HepG2 (cell line): ENCODE results near the gene HDAC5. TPM values are rescaled to one million over a fixed set of nuclear protein-coding genes. Genes with fewer than 3 reads are reported as not detected.

Experiments used
- CENPX ChIP-seq: sonication (generic); formaldehyde crosslinking; IDR thresholded peaks from 2 replicates; pipeline ENCODE4 v1.9.0; 2021; ENCODE audit warnings: mild to moderate bottlenecking, missing genetic modification reagents, moderate library complexity
- EP300 ChIP-seq, 3 experiments: sonication (generic) in 1 of 3; formaldehyde crosslinking in 1 of 3; IDR thresholded peaks; 2 replicates each; pipeline versions ENCODE4 v1.5.1 to v1.6.1; 2011 to 2020; ENCODE audit warnings: low read depth in 2 of 3, low read length in 2 of 3, borderline replicate concordance in 1 of 3, improper control_type of control experiment in 1 of 3, mild to moderate bottlenecking in 1 of 3, missing genetic modification reagents in 1 of 3, moderate library complexity in 1 of 3
- HIVEP1 ChIP-seq: sonication (generic); formaldehyde crosslinking; IDR thresholded peaks from 2 replicates; pipeline ENCODE4 v1.4.0; 2020; ENCODE audit warnings: mild to moderate bottlenecking, missing genetic modification reagents
- PCBP2 ChIP-seq: fragments of 200-400 bp; formaldehyde crosslinking; optimal IDR thresholded peaks from 2 replicates; pipeline ENCODE3; 2018; ENCODE audit warnings: low read length, low read depth; ENCODE audit not compliant: poor library complexity, severe bottlenecking
- SIX4 ChIP-seq: sonication (generic); formaldehyde crosslinking; IDR thresholded peaks from 2 replicates; pipeline ENCODE4 v1.4.0; 2020; ENCODE audit warnings: missing genetic modification reagents
- ZBTB8A ChIP-seq: sonication (generic); formaldehyde crosslinking; IDR thresholded peaks from 2 replicates; pipeline ENCODE4 v1.4.0; 2020; ENCODE audit warnings: mild to moderate bottlenecking, low read depth, missing genetic modification reagents, borderline replicate concordance
- ZMAT3 ChIP-seq: sonication (generic); formaldehyde crosslinking; conservative IDR thresholded peaks from 2 replicates; pipeline ENCODE4 v1.7.0; 2021; ENCODE audit warnings: missing genetic modification reagents
- ZNF337 ChIP-seq: sonication (generic); formaldehyde crosslinking; IDR thresholded peaks from 2 replicates; pipeline ENCODE4 v1.5.1; 2020; ENCODE audit warnings: missing genetic modification reagents, low read depth, mild to moderate bottlenecking, borderline replicate concordance
- ZNF354B ChIP-seq: sonication (generic); formaldehyde crosslinking; IDR thresholded peaks from 2 replicates; pipeline ENCODE4 v1.8.0; 2022; ENCODE audit warnings: mild to moderate bottlenecking, missing genetic modification reagents
- ZNF382 ChIP-seq: sonication (generic); formaldehyde crosslinking; IDR thresholded peaks from 2 replicates; pipeline ENCODE4 v1.5.0; 2020; ENCODE audit warnings: missing genetic modification reagents, mild to moderate bottlenecking, borderline replicate concordance
- ZNF552 ChIP-seq: sonication (generic); formaldehyde crosslinking; IDR thresholded peaks from 2 replicates; pipeline ENCODE4 v1.9.0; 2022; ENCODE audit warnings: missing genetic modification reagents, mild to moderate bottlenecking, borderline replicate concordance
- ZNF558 ChIP-seq: sonication (generic); formaldehyde crosslinking; IDR thresholded peaks from 2 replicates; pipeline ENCODE4 v1.9.0; 2022; ENCODE audit warnings: mild to moderate bottlenecking, missing genetic modification reagents, borderline replicate concordance
- ZNF567 ChIP-seq: sonication (generic); formaldehyde crosslinking; IDR thresholded peaks from 2 replicates; pipeline ENCODE4 v1.8.1; 2023; ENCODE audit warnings: mild to moderate bottlenecking, missing genetic modification reagents, borderline replicate concordance
- ZNF598 ChIP-seq: sonication (generic); formaldehyde crosslinking; IDR thresholded peaks from 2 replicates; pipeline ENCODE4 v1.5.1; 2020; ENCODE audit warnings: mild to moderate bottlenecking, missing genetic modification reagents, borderline replicate concordance
- polyA plus RNA-seq, 8 experiments: library from polyadenylated mRNA; depleted of rRNA in 3 of 8; stranded (reverse) in 7 of 8; unstranded in 1 of 8; fragments of >200 nt; fragmentation: Illumina TruSeq in 4 of 8; extraction: Trizol in 4 of 8; gene quantifications; 2 replicates each; pipeline versions ENCODE4 v1.2.1 to v1.2.3, GENCODE V29; 2011 to 2016; ENCODE audit warnings: low read depth in 4 of 8, missing spikeins in 1 of 8, mixed read lengths in 1 of 8; ENCODE audit not compliant: insufficient read depth in 1 of 8
- total RNA-seq, 5 experiments: library from RNA; depleted of rRNA; stranded (reverse); fragments of >200 nt; fragmentation: Illumina TruSeq; extraction: Trizol; gene quantifications; 2 replicates each; pipeline ENCODE4 v1.2.3, GENCODE V29; 2016; ENCODE audit warnings: low read depth in 1 of 5
- TF ChIP-seq, protein P1 (sequence below): sonication (generic); formaldehyde crosslinking; IDR thresholded peaks from 2 replicates; pipeline ENCODE4 v1.8.1; 2023; ENCODE audit warnings: mild to moderate bottlenecking, moderate library complexity, missing genetic modification reagents
- TF ChIP-seq, protein P2 (sequence below): IDR thresholded peaks from 2 replicates; pipeline ENCODE4 v1.6.1; 2016; ENCODE audit warnings: missing compliant biosample characterization, missing genetic modification reagents, borderline replicate concordance
- TF ChIP-seq, protein P3 (sequence below): sonication (generic); formaldehyde crosslinking; IDR thresholded peaks from 2 replicates; pipeline ENCODE4 v1.5.0; 2020; ENCODE audit warnings: mild to moderate bottlenecking, missing genetic modification reagents, borderline replicate concordance
- TF ChIP-seq, protein P4 (sequence below): sonication (generic); formaldehyde crosslinking; IDR thresholded peaks from 2 replicates; pipeline ENCODE4 v1.4.0; 2020; ENCODE audit warnings: missing genetic modification reagents, mild to moderate bottlenecking, borderline replicate concordance
- TF ChIP-seq, protein P5 (sequence below): sonication (generic); formaldehyde crosslinking; IDR thresholded peaks from 2 replicates; pipeline ENCODE4 v1.4.0; 2020; ENCODE audit warnings: missing genetic modification reagents

HDAC5 gene
- total and polyA plus RNA-seq, 2 of the 13 experiments (the other 11 are each of a cell fraction or from before 2014, with no cell fraction given) = 46.4 to 85.4 TPM

DNA sequence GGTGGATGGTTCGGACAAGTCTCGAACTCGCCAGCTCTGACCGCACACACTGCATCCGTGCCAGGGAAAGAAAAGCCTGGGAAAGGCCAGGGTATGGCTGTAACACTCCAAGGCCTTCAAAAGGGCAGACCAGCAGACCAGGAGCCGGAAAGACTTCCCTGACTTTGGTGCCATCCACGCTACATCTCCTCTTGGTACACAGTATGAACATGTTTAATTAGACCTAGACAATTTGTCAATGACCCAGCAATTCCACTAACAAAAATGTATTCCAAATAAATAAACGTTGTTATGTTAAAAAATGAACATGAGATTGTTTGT lies 637 bp upstream of the HDAC5 start (continued):
- TF ChIP-seq, protein P1, sequence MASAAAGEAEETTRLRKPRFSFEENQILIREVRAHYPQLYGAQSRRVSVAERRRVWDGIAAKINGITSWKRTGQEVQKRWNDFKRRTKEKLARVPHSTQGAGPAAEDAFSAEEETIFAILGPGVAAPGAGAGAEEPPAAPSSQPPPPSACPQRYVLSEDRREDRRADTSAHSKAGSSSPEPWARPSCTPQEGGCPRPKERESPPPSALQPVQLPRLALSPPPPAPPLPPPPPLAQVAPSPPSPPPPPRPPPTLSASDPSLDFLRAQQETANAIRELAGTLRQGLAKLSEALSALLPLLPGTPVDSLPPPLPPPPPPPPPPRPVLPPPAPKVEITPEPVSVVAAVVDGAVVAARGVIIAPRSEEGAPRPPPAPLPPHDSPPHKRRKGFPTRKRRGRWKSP (CRISPR knock-in tag) = 0 out of 2 replicates have a peak, but pooled peaks have one; percentile 33
- TF ChIP-seq, protein P2, sequence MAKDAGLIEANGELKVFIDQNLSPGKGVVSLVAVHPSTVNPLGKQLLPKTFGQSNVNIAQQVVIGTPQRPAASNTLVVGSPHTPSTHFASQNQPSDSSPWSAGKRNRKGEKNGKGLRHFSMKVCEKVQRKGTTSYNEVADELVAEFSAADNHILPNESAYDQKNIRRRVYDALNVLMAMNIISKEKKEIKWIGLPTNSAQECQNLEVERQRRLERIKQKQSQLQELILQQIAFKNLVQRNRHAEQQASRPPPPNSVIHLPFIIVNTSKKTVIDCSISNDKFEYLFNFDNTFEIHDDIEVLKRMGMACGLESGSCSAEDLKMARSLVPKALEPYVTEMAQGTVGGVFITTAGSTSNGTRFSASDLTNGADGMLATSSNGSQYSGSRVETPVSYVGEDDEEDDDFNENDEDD (CRISPR knock-in tag) = no peak
- TF ChIP-seq, protein P3, sequence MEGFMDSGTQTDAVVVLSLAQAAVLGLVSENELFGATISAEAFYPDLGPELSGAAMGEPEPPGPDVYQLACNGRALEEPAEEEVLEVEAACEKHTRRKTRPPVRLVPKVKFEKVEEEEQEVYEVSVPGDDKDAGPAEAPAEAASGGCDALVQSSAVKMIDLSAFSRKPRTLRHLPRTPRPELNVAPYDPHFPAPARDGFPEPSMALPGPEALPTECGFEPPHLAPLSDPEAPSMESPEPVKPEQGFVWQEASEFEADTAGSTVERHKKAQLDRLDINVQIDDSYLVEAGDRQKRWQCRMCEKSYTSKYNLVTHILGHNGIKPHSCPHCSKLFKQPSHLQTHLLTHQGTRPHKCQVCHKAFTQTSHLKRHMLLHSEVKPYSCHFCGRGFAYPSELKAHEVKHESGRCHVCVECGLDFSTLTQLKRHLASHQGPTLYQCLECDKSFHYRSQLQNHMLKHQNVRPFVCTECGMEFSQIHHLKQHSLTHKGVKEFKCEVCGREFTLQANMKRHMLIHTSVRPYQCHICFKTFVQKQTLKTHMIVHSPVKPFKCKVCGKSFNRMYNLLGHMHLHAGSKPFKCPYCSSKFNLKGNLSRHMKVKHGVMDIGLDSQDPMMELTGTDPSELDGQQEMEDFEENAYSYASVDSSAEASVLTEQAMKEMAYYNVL = 0 out of 2 replicates have a peak, but pooled peaks have one; percentile 17
- no peak for TF ChIP-seq SIX4 (CRISPR knock-in tag)
- TF ChIP-seq ZMAT3 (CRISPR knock-in tag) = 0 out of 2 replicates have a peak, but pooled peaks have one; percentile 53
- TF ChIP-seq CENPX = no peak
- TF ChIP-seq, protein P4, sequence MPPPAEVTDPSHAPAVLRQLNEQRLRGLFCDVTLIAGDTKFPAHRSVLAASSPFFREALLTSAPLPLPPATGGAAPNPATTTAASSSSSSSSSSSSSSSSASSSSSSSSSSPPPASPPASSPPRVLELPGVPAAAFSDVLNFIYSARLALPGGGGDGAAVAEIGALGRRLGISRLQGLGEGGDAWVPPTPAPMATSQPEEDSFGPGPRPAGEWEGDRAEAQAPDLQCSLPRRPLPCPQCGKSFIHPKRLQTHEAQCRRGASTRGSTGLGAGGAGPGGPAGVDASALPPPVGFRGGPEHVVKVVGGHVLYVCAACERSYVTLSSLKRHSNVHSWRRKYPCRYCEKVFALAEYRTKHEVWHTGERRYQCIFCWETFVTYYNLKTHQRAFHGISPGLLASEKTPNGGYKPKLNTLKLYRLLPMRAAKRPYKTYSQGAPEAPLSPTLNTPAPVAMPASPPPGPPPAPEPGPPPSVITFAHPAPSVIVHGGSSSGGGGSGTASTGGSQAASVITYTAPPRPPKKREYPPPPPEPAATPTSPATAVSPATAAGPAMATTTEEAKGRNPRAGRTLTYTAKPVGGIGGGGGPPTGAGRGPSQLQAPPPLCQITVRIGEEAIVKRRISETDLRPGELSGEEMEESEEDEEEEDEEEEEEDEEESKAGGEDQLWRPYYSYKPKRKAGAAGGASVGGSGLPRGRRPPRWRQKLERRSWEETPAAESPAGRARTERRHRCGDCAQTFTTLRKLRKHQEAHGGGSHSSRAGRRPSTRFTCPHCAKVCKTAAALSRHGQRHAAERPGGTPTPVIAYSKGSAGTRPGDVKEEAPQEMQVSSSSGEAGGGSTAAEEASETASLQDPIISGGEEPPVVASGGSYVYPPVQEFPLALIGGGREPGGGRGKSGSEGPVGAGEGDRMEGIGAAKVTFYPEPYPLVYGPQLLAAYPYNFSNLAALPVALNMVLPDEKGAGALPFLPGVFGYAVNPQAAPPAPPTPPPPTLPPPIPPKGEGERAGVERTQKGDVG (CRISPR knock-in tag) = no peak
- no peak; the same call in 1 of the 2 replicates for TF ChIP-seq ZBTB8A (CRISPR knock-in tag)
- TF ChIP-seq HIVEP1 = peak; percentile 25; the same call in 1 of the 2 replicates
- no peak for TF ChIP-seq EP300 (IDR thresholded peaks at IDR 0.05; ENCODE audit: low read depth in 2 of 2, low read length in 2 of 2)
- no peak for TF ChIP-seq EP300 (CRISPR knock-in tag; IDR thresholded peaks at IDR 0.05; ENCODE audit: borderline replicate concordance)
- TF ChIP-seq ZNF354B (CRISPR knock-in tag) = no peak
- no peak for TF ChIP-seq ZNF558
- TF ChIP-seq ZNF552 = no peak
- no peak for TF ChIP-seq ZNF567 (CRISPR knock-in tag)
- TF ChIP-seq ZNF337 (CRISPR knock-in tag) = 0 out of 2 replicates have a peak, but pooled peaks have one; percentile 48
- TF ChIP-seq PCBP2 = no peak
- no peak for TF ChIP-seq ZNF382 (CRISPR knock-in tag)
- TF ChIP-seq, protein P5, sequence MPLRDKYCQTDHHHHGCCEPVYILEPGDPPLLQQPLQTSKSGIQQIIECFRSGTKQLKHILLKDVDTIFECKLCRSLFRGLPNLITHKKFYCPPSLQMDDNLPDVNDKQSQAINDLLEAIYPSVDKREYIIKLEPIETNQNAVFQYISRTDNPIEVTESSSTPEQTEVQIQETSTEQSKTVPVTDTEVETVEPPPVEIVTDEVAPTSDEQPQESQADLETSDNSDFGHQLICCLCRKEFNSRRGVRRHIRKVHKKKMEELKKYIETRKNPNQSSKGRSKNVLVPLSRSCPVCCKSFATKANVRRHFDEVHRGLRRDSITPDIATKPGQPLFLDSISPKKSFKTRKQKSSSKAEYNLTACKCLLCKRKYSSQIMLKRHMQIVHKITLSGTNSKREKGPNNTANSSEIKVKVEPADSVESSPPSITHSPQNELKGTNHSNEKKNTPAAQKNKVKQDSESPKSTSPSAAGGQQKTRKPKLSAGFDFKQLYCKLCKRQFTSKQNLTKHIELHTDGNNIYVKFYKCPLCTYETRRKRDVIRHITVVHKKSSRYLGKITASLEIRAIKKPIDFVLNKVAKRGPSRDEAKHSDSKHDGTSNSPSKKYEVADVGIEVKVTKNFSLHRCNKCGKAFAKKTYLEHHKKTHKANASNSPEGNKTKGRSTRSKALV (CRISPR knock-in tag) = peak; percentile 49
- TF ChIP-seq ZNF598 (CRISPR knock-in tag) = no peak
